Cerebellar nuclear complex (tissue), 1 donor: ENCODE measurements around the gene MACROH2A1.

Source experiments
- DNase-seq, 2 experiments: peaks; one replicate each; lab custom pipeline; 2025; lab: John Stamatoyannopoulos, UW

MACROH2A1 gene

GRCh38 chr5:135397084-135397483 lies 1.9 kb downstream of the MACROH2A1 start:
- DNase-seq, result no peak

- DNase-seq, result no peak
Observed at GRCh38 chr5:135396459-135397055, 2.5 kb downstream of the MACROH2A1 start.

GRCh38 chr5:135395866-135396265 lies 3.2 kb downstream of the MACROH2A1 start:
- DNase-seq, result no peak

- no peak for DNase-seq
Observed at GRCh38 chr5:135395451-135395850, 3.6 kb downstream of the MACROH2A1 start.

- DNase-seq, result no peak
Observed at GRCh38 chr5:135394095-135394494, 4.9 kb downstream of the MACROH2A1 start.

GRCh38 chr5:135393691-135394090 lies 5.3 kb downstream of the MACROH2A1 start:
- no peak for DNase-seq

- DNase-seq, result no peak
Observed at GRCh38 chr5:135393229-135393628, 5.8 kb downstream of the MACROH2A1 start.

GRCh38 chr5:135392256-135392655 lies 6.8 kb downstream of the MACROH2A1 start:
- no peak for DNase-seq

- no peak for DNase-seq
Observed at GRCh38 chr5:135391869-135392255, 7.2 kb downstream of the MACROH2A1 start.

- DNase-seq, result no peak
Observed at GRCh38 chr5:135391116-135391868, 7.7 kb downstream of the MACROH2A1 start.

- no peak for DNase-seq
Observed at GRCh38 chr5:135388860-135389435, 10.1 kb downstream of the MACROH2A1 start.

GRCh38 chr5:135387629-135387960 lies 11.4 kb downstream of the MACROH2A1 start:
- DNase-seq, result no peak

- no peak for DNase-seq
Observed at GRCh38 chr5:135386886-135387628, 12.0 kb downstream of the MACROH2A1 start.

GRCh38 chr5:135386096-135386495 lies 12.9 kb downstream of the MACROH2A1 start:
- DNase-seq, result no peak

- DNase-seq, result no peak
Observed at GRCh38 chr5:135385576-135385975, 13.5 kb downstream of the MACROH2A1 start.

- DNase-seq, result no peak
Observed at GRCh38 chr5:135384898-135385297, 14.1 kb downstream of the MACROH2A1 start.

- no peak for DNase-seq
Observed at GRCh38 chr5:135383803-135384495, 15.1 kb downstream of the MACROH2A1 start.

- DNase-seq, result no peak
Observed at GRCh38 chr5:135382981-135383380, 16.1 kb downstream of the MACROH2A1 start.

- no peak for DNase-seq
Observed at GRCh38 chr5:135382106-135382790, 16.8 kb downstream of the MACROH2A1 start.

GRCh38 chr5:135379046-135379654 lies 19.9 kb downstream of the MACROH2A1 start:
- DNase-seq, result no peak
